Chondrocyte (in vitro differentiated cells): ENCODE results near the gene SPRYD4. TPM values are rescaled to one million over a fixed set of nuclear protein-coding genes. Genes with fewer than 3 reads are reported as not detected.

Experiments
- DNase-seq: peaks from one replicate; pipeline ENCODE4 v3.0.0; 2021; ENCODE audit warnings: mixed read lengths, low spot score
- H3K27ac Mint-ChIP-seq: one replicate; pipeline ENCODE4 v1.8.0; 2021; ENCODE audit warnings: mild to moderate bottlenecking, moderate library complexity, mixed read lengths; ENCODE audit not compliant: unreplicated experiment
- H3K27me3 Mint-ChIP-seq: 2 replicates; pipeline ENCODE4 v1.8.0; 2021; ENCODE audit warnings: low read depth, mixed read lengths
- H3K36me3 Mint-ChIP-seq: 2 replicates; pipeline ENCODE4 v1.8.0; 2021; ENCODE audit warnings: low read depth, mixed read lengths
- H3K4me1 Mint-ChIP-seq: 2 replicates; pipeline ENCODE4 v1.8.0; 2021; ENCODE audit warnings: low read depth, mild to moderate bottlenecking, mixed read lengths
- H3K4me3 Mint-ChIP-seq: one replicate; pipeline ENCODE4 v1.8.0; 2021; ENCODE audit warnings: mild to moderate bottlenecking, moderate library complexity, mixed read lengths; ENCODE audit not compliant: unreplicated experiment
- H3K9me3 Mint-ChIP-seq: 2 replicates; pipeline ENCODE4 v1.8.0; 2021; ENCODE audit warnings: low read depth, mixed read lengths
- CTCF ChIP-seq: fragments of 200-600 bp; sonication (generic); IDR thresholded peaks from 2 replicates; pipeline ENCODE4 v1.5.0; 2021; ENCODE audit warnings: antibody characterized with exemption, mild to moderate bottlenecking, moderate library complexity
- total RNA-seq: library from RNA; stranded (reverse); gene quantifications from 3 replicates; pipeline ENCODE4 v1.2.1, GENCODE V29; 2021

The SPRYD4 gene
- total RNA-seq, 1 donor from 2014 or later = 1.6 TPM

GRCh38 chr12:56448860-56449621 lies 19.3 kb upstream of the SPRYD4 start, which contains the start of gene TIMELESS:
TSS of gene TIMELESS (minus strand) at chr12:56449426. CDS start at chr12:56434170, 15,256 bp downstream.
- H3K27me3 Mint-ChIP-seq = peaks cover under 1% of the 10 kb centered on the region
- peaks cover 2% of the 10 kb centered on the region for H3K9me3 Mint-ChIP-seq
- H3K4me1 Mint-ChIP-seq = peaks cover 16% of the 10 kb centered on the region
- no peaks in the 10 kb centered on the region for H3K36me3 Mint-ChIP-seq
- peak; percentile 46 for TF ChIP-seq CTCF
- H3K27ac Mint-ChIP-seq = peak within 1 kb of the TSS; percentile 97
- DNase-seq = peak; percentile 95
- peak within 1 kb of the TSS; percentile 92 for H3K4me3 Mint-ChIP-seq

- Mint-ChIP-seq H3K27ac (peak overlapping the region; percentile 97), H3K9me3 (no peaks in the 10 kb centered on the region), H3K27me3 (peaks cover 3% of the 10 kb centered on the region), H3K4me3 (peak overlapping the region; percentile 92), H3K4me1 (peaks cover 16% of the 10 kb centered on the region), H3K36me3 (no peaks in the 10 kb centered on the region)
- no peak for TF ChIP-seq CTCF
- DNase-seq = no peak
These were observed 18.8 kb upstream of the SPRYD4 start for GRCh38 chr12:56449622-56449984.

- Mint-ChIP-seq H3K27me3 (peaks cover 3% of the 10 kb centered on the region), H3K27ac (peak overlapping the region; percentile 97), H3K36me3 (no peaks in the 10 kb centered on the region), H3K4me3 (no peak overlapping the region), H3K4me1 (peaks cover 16% of the 10 kb centered on the region), H3K9me3 (no peaks in the 10 kb centered on the region)
- TF ChIP-seq CTCF = no peak
- DNase-seq = no peak
These were observed 18.1 kb upstream of the SPRYD4 start for GRCh38 chr12:56450241-56450640.

- no peak for DNase-seq
- H3K4me1 Mint-ChIP-seq = peaks cover 16% of the 10 kb centered on the region
- no peak overlapping the region for H3K27ac Mint-ChIP-seq
- TF ChIP-seq CTCF = no peak
- H3K4me3 Mint-ChIP-seq = no peak overlapping the region
- H3K9me3 Mint-ChIP-seq = no peaks in the 10 kb centered on the region
- no peaks in the 10 kb centered on the region for H3K36me3 Mint-ChIP-seq
- peaks cover 3% of the 10 kb centered on the region for H3K27me3 Mint-ChIP-seq
These were observed 17.2 kb upstream of the SPRYD4 start for GRCh38 chr12:56451147-56451546.

GRCh38 chr12:56454557-56454956 lies 13.8 kb upstream of the SPRYD4 start, which contains the start of gene MIP:
TSS of gene MIP (minus strand) at chr12:56454657. CDS start at chr12:56454613, 44 bp downstream.
- Mint-ChIP-seq H3K4me3 (no peak within 1 kb of the TSS), H3K36me3 (no peaks in the 10 kb centered on the region)

More at GRCh38 chr12:56454557-56454956, 13.8 kb upstream of the SPRYD4 start, which contains the start of gene MIP:
- Mint-ChIP-seq H3K4me1 (peaks cover 6% of the 10 kb centered on the region), H3K27me3 (peaks cover 3% of the 10 kb centered on the region), H3K9me3 (no peaks in the 10 kb centered on the region), H3K27ac (no peak within 1 kb of the TSS)
- DNase-seq = no peak
- no peak for TF ChIP-seq CTCF
